SIG-M5 treated with dmso at 0.1 percent for 504 hours (cell line): ENCODE data around the gene TUT4.

Experiments
- DNase-seq: peaks from one replicate; lab custom pipeline; 2025; ENCODE audit not compliant: unreplicated experiment; lab: John Stamatoyannopoulos, UW

Gene TUT4

GRCh38 chr1:52571783-52572182, 18.9 kb upstream of the TUT4 start:
- no peak for DNase-seq

DNA sequence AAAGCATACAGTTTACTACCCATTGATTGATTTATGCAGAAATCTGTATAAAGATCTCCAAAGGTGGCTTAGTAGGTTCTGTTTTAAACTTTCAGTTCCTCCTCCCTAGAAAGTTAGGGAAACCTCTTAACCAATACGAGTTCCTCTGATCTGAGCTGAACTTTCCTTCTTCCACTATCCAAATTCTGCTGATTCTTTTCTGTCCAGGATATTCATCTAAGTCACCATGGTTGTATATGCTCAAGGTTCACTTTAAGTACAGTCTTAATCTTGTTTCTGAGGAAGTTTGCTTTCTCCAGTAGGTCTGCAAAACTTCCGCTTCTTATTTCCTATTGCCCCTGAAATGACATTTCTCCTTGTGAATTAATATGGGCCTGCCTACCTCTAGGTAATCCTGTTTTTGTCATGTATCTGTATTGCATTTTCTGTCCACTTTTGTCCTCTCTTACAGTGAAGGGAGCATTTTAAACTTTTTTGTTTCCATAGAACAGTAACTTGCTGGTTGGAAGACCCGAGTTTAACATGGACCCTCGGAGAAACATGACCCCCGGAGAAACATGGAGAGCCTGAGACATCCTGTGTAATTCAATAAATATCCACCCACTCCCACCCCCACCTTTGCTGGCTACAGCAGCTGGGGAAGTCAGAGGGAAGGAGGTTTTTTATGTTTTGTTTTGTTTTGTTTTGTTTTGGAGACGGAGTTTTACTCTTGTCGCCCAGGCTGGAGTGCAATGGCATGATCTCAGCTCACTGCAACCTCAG, 16.7 kb upstream of the TUT4 start:
- peak; percentile 79 for DNase-seq

DNA sequence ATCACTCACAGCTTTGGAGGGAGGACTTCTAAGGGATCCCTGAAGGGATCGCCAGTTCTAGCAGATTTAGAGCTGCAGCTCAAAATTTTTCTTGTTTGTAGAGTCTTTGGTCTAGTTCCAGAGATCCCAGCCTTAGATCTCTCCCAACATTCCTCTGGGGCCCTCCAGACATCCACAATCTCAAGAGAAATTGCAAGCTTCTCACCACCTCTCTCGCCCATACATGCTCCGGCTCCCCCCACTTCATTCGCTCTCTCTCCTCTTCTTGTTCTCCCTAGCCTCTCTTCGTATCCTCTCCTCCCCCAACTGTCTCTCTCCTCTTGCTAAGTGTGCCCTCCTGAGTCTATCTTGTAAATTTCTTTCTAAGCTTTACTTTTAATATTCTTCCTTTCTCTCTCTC, 15.1 kb upstream of the TUT4 start:
- DNase-seq, result no peak

GRCh38 chr1:52562766-52563165, 9.9 kb upstream of the TUT4 start:
- no peak for DNase-seq

GRCh38 chr1:52559875-52560274, 7.0 kb upstream of the TUT4 start:
- DNase-seq, result no peak

- DNase-seq, result no peak
These were observed 6.0 kb upstream of the TUT4 start for GRCh38 chr1:52558941-52559340.

DNA sequence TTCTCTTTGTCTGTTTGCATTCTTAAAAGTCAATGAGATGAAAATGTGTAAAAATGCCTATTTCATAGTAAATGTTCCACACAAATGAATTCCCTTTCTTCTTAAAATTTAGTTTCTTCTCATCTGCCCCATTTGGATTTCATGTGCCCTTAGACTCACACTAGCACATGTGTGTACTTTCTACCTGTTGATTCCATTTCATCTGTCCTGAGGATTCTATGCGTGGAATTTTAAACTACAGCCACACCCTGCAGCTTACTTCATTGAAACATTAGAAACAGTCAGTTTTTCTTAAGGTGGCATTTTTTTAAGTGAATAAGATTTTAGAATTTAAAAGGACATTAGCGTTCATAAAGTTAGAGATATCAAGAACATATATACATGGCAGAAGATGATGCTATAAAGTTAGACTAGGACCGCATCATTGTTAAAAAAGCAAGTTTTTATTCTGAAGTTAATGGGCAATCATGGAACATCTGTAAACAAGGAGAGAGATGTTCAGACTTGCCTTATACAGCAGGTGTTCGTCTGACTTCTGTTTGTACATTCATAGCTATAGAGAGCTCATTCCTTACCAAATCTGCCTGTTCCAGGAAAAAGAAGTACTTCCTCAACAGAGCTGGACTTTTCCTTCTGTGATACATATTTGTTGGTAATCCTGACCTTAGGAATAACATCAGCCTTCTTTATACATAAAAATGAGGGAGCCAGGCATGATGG, 3.9 kb upstream of the TUT4 start:
- DNase-seq, result no peak

DNA sequence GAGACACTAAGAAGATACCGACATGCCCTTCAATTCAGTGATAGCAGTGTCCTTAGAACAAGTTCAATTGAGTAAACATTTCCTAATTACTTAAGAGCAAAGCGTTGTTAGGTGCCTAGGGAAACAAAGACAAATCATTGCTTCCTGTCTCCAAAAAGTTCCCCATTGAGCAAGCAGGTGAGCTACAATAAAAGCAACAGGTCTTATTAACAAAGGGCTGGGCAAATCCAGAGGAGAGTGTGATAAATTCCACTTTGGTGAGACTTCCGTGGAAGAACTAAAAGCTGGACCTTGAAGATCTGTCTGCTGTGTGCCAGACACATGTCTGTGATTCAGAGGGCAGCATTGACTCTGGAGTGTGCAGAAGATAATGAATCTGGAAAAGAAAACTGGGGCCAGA, 1.9 kb upstream of the TUT4 start:
- no peak for DNase-seq

DNA sequence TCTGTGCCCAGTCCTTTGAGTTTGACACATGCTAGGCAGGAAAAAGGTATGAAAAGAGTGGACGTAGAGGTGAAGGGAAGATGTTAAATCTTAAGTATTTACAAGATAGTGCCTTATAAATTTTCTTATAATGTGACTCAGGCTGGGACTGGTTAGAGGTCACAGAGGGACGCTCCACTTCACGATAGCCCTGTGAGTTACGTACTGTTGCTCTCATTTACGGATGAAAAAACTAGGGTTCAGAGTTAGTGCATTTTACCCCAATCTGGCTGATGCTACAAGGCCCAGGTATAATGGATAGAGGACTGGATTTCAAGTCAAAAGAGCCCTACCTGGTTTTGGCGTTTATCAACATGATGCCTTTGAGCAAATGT, 1.4 kb upstream of the TUT4 start:
- no peak for DNase-seq

- peak; percentile 62 for DNase-seq
These were observed 722 bp upstream of the TUT4 start for GRCh38 chr1:52553362-52554266.

- peak; percentile 68 for DNase-seq
These were observed 722 bp downstream of the TUT4 start for GRCh38 chr1:52552236-52552504.

DNA sequence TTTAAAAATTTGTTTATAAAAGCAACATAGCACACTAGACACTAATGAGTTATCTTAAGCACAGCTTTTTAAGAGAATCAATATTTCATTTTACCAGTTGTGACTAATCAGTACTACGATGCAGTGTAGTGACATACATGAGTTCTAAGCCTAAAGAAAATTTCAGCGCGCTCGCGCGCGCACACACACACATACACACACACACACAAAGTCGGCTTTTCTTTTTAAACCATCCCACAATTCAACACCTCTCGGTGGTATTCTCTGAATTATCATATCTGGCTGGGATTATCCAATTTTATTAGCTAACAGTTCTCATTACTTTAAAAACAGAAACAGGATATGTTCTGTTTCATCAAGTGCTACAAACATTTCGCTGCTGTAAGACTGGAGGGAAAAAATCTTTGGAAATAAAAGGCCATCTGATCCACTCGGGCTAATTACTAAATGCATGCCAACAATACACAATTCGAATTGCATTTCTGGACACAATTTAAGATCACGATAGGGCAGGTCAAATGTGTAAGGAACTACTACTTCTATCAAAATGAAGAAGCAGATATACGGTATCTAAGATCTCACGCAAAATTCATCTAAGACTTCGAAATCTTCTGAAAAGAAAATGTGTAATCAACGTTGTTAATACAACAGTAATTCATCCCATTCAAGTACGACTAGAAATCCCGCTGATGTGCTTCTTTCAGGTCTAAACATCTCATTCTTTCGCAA, 1.2 kb downstream of the TUT4 start:
- DNase-seq, result no peak

DNA sequence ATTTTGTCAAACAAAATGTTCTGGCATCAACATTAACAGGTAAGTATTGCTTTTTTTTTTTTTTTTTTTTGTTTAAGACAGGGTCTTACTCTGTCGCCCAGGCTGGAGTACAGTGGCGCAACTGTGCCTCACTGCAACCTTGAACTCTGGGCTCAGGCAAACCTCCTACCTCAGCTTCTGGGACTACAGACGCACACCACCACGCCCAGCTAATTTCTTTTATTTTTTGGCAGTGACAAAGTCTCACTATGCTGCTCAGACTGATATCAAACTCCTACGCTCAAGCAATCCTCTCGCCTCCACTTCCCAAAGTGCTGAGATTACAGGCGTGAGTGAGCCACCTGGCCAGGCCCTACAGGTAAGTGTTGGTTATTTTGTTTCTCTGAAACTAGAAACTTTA, 2.4 kb downstream of the TUT4 start:
- no peak for DNase-seq

DNA sequence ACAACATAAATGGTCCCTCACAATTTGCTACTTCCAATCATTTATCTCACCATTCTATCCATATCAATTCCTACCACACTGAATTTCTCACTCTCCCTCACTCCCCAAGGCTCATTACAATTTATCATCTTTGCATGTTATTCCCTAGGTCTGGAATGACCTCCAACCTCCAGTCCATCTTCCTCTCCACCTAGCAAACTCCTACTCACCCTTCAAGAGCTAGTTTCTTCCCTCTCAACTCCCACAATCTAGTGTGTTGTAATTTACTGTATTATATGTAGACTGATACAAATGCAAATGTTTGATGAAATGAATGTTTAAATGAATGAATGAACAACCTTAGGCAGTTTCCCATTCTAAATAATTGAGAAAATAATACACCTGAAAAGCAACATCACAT, 3.6 kb downstream of the TUT4 start:
- DNase-seq, result no peak

GRCh38 chr1:52546852-52547251, 6.0 kb downstream of the TUT4 start:
- no peak for DNase-seq

DNA sequence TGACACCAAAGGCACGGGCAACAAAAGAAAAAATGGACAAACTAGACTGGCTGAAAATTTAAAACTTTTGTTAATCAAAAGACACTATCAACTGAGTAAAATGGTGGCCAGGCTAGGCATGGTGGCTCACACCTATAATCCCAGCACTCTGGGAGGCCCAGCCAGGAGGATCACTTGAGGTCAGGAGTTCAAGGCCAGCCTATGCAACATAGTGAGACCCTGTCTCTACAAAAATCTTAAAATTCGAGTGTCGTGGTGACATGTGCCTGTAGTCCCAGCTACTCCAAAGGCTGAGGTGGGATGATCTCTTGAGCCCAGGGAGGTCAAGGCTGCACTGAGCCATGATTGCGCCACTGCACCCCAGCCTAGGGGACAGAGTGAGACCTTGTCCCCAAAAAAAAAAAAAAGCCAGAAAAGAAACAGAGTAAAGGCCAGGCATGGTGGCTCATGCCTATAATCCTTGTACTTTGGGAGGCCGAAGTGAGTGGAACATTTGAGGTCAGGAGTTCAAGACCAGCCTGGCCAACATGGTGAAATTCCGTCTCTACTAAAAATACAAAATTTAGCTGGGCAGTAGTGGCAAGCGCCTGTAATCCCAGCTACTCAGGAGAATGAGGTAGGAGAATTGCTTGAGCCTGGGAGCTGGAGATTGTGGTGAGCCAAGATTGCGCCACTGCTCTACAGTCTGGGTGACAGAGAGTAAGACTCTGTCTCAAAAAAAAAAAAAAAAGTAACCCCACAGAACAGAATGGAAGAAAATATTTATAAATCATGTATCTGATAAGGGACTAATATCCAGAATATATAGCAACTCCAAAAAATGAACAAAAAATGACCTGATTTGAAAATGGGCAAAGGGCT, 8.0 kb downstream of the TUT4 start:
- peak; percentile 39 for DNase-seq

- no peak for DNase-seq
These were observed 10.7 kb downstream of the TUT4 start for GRCh38 chr1:52542085-52542688.

- DNase-seq, result no peak
These were observed 17.7 kb downstream of the TUT4 start for GRCh38 chr1:52534928-52535764.

GRCh38 chr1:52533713-52534112, 19.2 kb downstream of the TUT4 start:
- peak; percentile 42 for DNase-seq
